GM03348 (cell line): ENCODE results near the gene ZDHHC24.

Experiments used
- DNase-seq: peaks from one replicate; pipeline ENCODE4 v3.0.0; 2012; ENCODE audit warnings: low spot score

Gene ZDHHC24

GRCh38 chr11:66472054-66472453 lies 73.8 kb downstream of the ZDHHC24 start:
- DNase-seq = no peak

DNA sequence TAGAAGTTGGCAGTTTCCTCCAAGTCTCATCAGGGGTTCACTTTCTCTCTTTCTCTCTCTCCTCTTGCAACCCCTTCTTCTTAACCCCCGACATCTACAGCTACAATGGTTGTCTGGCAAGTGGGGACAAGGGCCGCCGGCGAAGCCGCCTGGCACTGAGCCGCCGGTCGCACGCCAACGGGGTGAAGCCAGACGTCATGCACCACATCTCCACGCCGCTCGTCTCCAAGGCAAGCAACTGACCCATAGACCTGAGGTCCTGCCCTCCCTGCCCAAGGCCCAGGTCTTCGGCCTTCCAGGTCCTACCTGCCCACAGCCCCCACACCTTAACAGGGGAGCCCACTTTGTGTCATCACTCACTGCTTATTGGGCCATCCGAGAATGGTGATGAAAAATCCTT lies 74.7 kb downstream of the ZDHHC24 start:
- no peak for DNase-seq
